Small intestine (tissue), 7 donors: Measurements from ENCODE around the gene MRPL39. TPM values are rescaled to one million over a fixed set of nuclear protein-coding genes. Genes with fewer than 3 reads are reported as not detected.

ENCODE experiments used
- DNase-seq, 2 donors: peaks; one replicate each; pipeline versions ENCODE4 v3.0.0 to v3.0.0-alpha.2; 2013
- FAIRE-seq: peaks from 2 replicates; lab custom pipeline; 2012; peaks lifted over from hg19 to GRCh38; lab: Jason Lieb, UNC
- H3K27ac ChIP-seq, 3 donors: one replicate each; pipeline ENCODE4 v1.5.1; 2013; ENCODE audit warnings: low read length in 2 of 3, mild to moderate bottlenecking in 2 of 3, control low read depth in 1 of 3, inconsistent platforms in 1 of 3, low read depth in 1 of 3, moderate library complexity in 1 of 3
- H3K27me3 ChIP-seq, 3 donors: one replicate each; pipeline ENCODE4 v1.6.1; 2013; ENCODE audit warnings: low read length in 3 of 3, inconsistent platforms in 1 of 3; ENCODE audit not compliant: control insufficient read depth in 3 of 3, insufficient read depth in 3 of 3
- H3K36me3 ChIP-seq, 3 donors: one replicate each; pipeline ENCODE4 v1.6.1; 2013; ENCODE audit warnings: low read length in 3 of 3, inconsistent platforms in 1 of 3, low read depth in 1 of 3, mild to moderate bottlenecking in 1 of 3, moderate library complexity in 1 of 3; ENCODE audit not compliant: control insufficient read depth in 3 of 3, insufficient read depth in 2 of 3
- H3K4me1 ChIP-seq, 3 donors: one replicate each; pipeline ENCODE4 v1.6.1; 2013; ENCODE audit warnings: low read length in 2 of 3, inconsistent platforms in 1 of 3, low read depth in 1 of 3, mild to moderate bottlenecking in 1 of 3, moderate library complexity in 1 of 3; ENCODE audit not compliant: control insufficient read depth in 3 of 3, insufficient read depth in 2 of 3
- H3K4me3 ChIP-seq, 3 donors: one replicate each; pipeline ENCODE4 v1.5.1; 2013; ENCODE audit warnings: low read length in 3 of 3, control low read depth in 1 of 3, inconsistent platforms in 1 of 3, low read depth in 1 of 3, mild to moderate bottlenecking in 1 of 3, moderate library complexity in 1 of 3
- H3K9me3 ChIP-seq, 2 donors: one replicate each; pipeline ENCODE4 v1.6.1; 2013; ENCODE audit warnings: low read depth in 1 of 2, low read length in 1 of 2; ENCODE audit not compliant: control insufficient read depth in 2 of 2, insufficient read depth in 1 of 2
- WGBS, 3 donors: extraction: QIAGEN DNeasy Blood & Tissue Kit; methylation state at CpG; one replicate each; pipeline ENCODE4 v1.1.7; 2013; 5-methylcytosine and 5-hydroxymethylcytosine counted together
- polyA plus RNA-seq, 4 donors: library from polyadenylated mRNA; stranded (reverse) in 3 of 4; unstranded in 1 of 4; fragments of 200-250 nt in 3 of 4; fragments of 120-200 nt in 1 of 4; gene quantifications; one replicate each; pipeline versions ENCODE4 v1.2.1 to v1.2.3, GENCODE V29; 2013
- donor health status: healthy with polysubstance abuse.
- donor health status: control.
- donor health status: control.
- donor health status: Bipolar disorder and iron deficiency.
- donor health status: healthy.

MRPL39 gene
- polyA plus RNA-seq, 4 donors: 31.1 to 42.9 (median 31.2) TPM

GRCh38 chr21:25555492-25555891, 51.8 kb downstream of the MRPL39 start:
- H3K36me3 ChIP-seq: peaks cover 0 to 2% (median 0%) of the 10 kb centered on the region in 3 donors
- H3K27me3 ChIP-seq: no peaks in the 10 kb centered on the region
- DNase-seq: no peak
- no peaks in the 10 kb centered on the region for H3K9me3 ChIP-seq
- FAIRE-seq: no peak
- no peak overlapping the region for H3K4me3 ChIP-seq
- no peak overlapping the region for H3K27ac ChIP-seq
- H3K4me1 ChIP-seq: peaks cover 2 to 4% (median 4%) of the 10 kb centered on the region in 3 donors

- Histone ChIP-seq H3K9me3 (no peaks in the 10 kb centered on the region), H3K4me3 (no peak overlapping the region), H3K4me1 (no peaks in the 10 kb centered on the region), H3K27ac (no peak overlapping the region), H3K27me3 (no peaks in the 10 kb centered on the region), H3K36me3 (peaks cover 0 to 2% (median 0%) of the 10 kb centered on the region in 3 donors)
- DNase-seq (no peak), FAIRE-seq (no peak)
- 31 to 63% (median 49%) methylated on average over 5 of the region's 5 CpGs for WGBS, 3 donors
Measured at GRCh38 chr21:25552856-25553255, 54.4 kb downstream of the MRPL39 start.

- no peaks in the 10 kb centered on the region for H3K4me1 ChIP-seq
- peaks cover 0 to 2% (median 0%) of the 10 kb centered on the region in 3 donors for H3K36me3 ChIP-seq
- no peaks in the 10 kb centered on the region for H3K9me3 ChIP-seq
- DNase-seq (no peak), FAIRE-seq (no peak)
- no peak overlapping the region for H3K4me3 ChIP-seq
- H3K27ac ChIP-seq: no peak overlapping the region
- no peaks in the 10 kb centered on the region for H3K27me3 ChIP-seq
- WGBS, 3 donors: 90 to 97% (median 96%) methylated on average over 1 of the region's 1 CpG
Measured at GRCh38 chr21:25551569-25551968, 55.7 kb downstream of the MRPL39 start.

GRCh38 chr21:25550352-25551120, 56.7 kb downstream of the MRPL39 start:
- 82 to 86% (median 84%) methylated on average over 11 of the region's 11 CpGs for WGBS, 3 donors
- FAIRE-seq: no peak

GRCh38 chr21:25541042-25541441, 66.2 kb downstream of the MRPL39 start:
- H3K36me3 ChIP-seq: no peaks in the 10 kb centered on the region
- no peaks in the 10 kb centered on the region for H3K4me1 ChIP-seq
- H3K27ac ChIP-seq: no peak overlapping the region
- no peak for FAIRE-seq
- WGBS, 3 donors: 74 to 84% (median 77%) methylated on average over 2 of the region's 2 CpGs
- no peak for DNase-seq
- H3K27me3 ChIP-seq: no peaks in the 10 kb centered on the region
- no peak overlapping the region for H3K4me3 ChIP-seq
- H3K9me3 ChIP-seq: peaks cover 2 to 14% of the 10 kb centered on the region in 2 donors

More at GRCh38 chr21:25550352-25551120, 56.7 kb downstream of the MRPL39 start:
- no peak for DNase-seq
- Histone ChIP-seq H3K9me3 (no peaks in the 10 kb centered on the region), H3K27me3 (no peaks in the 10 kb centered on the region), H3K4me3 (no peak overlapping the region), H3K4me1 (no peaks in the 10 kb centered on the region), H3K36me3 (peaks cover 0 to 2% (median 0%) of the 10 kb centered on the region in 3 donors), H3K27ac (no peak overlapping the region)

- Histone ChIP-seq H3K27ac (no peak overlapping the region), H3K9me3 (peaks cover 2 to 14% of the 10 kb centered on the region in 2 donors), H3K4me3 (no peak overlapping the region), H3K4me1 (no peaks in the 10 kb centered on the region), H3K27me3 (no peaks in the 10 kb centered on the region), H3K36me3 (no peaks in the 10 kb centered on the region)
- DNase-seq (no peak), FAIRE-seq (no peak)
- 60 to 94% (median 90%) methylated on average over 3 of the region's 3 CpGs for WGBS, 3 donors
Measured at GRCh38 chr21:25539606-25540005, 67.7 kb downstream of the MRPL39 start.

GRCh38 chr21:25537174-25537573, 70.1 kb downstream of the MRPL39 start:
- Histone ChIP-seq H3K27me3 (no peaks in the 10 kb centered on the region), H3K27ac (no peak overlapping the region), H3K4me1 (no peaks in the 10 kb centered on the region), H3K9me3 (peaks cover 2 to 14% of the 10 kb centered on the region in 2 donors), H3K4me3 (no peak overlapping the region), H3K36me3 (no peaks in the 10 kb centered on the region)
- DNase-seq (no peak), FAIRE-seq (no peak)

- no peak overlapping the region for H3K27ac ChIP-seq
- no peaks in the 10 kb centered on the region for H3K36me3 ChIP-seq
- peaks cover 2 to 14% of the 10 kb centered on the region in 2 donors for H3K9me3 ChIP-seq
- no peak for DNase-seq
- no peaks in the 10 kb centered on the region for H3K4me1 ChIP-seq
- H3K4me3 ChIP-seq: no peak overlapping the region
- H3K27me3 ChIP-seq: no peaks in the 10 kb centered on the region
- FAIRE-seq: no peak
Measured at GRCh38 chr21:25536752-25537151, 70.5 kb downstream of the MRPL39 start.

GRCh38 chr21:25535849-25536248, 71.4 kb downstream of the MRPL39 start:
- DNase-seq (no peak), FAIRE-seq (no peak)
- H3K36me3 ChIP-seq: no peaks in the 10 kb centered on the region
- no peak overlapping the region for H3K4me3 ChIP-seq
- H3K9me3 ChIP-seq: peaks cover 2 to 14% of the 10 kb centered on the region in 2 donors
- 80 to 91% (median 88%) methylated on average over 2 of the region's 2 CpGs for WGBS, 3 donors
- H3K27ac ChIP-seq: no peak overlapping the region
- H3K27me3 ChIP-seq: no peaks in the 10 kb centered on the region
- no peaks in the 10 kb centered on the region for H3K4me1 ChIP-seq
